A549 (cell line): ENCODE measurements around the gene CPLX1. TPM values are rescaled to one million over a fixed set of nuclear protein-coding genes. Genes with fewer than 3 reads are reported as not detected.

ENCODE experiments used
- ATAC-seq, 2 experiments: fragments of 200-7000 bp in 1 of 2; fragments of >200 bp in 1 of 2; cut with Nextera tagmentation in 1 of 2; cut with Tn5 transposase in 1 of 2; 3 replicates each; pipeline versions ENCODE4 v1.8.0 to v1.9.1; 2018 to 2020; ENCODE audit warnings: mild to moderate bottlenecking in 1 of 2, moderate library complexity in 1 of 2
- CTCF ChIA-PET: fragments of 300-600 bp; sonication (Branson Sonifier 250); formaldehyde crosslinking; extraction: SDS; loops from one replicate; lab custom pipeline; 2021; ENCODE audit warnings: antibody characterized with exemption, inconsistent platforms; lab: Yijun Ruan, JAX
- POLR2A ChIA-PET: fragments of 350-600 bp; formaldehyde crosslinking; extraction: SDS; loops from one replicate; lab custom pipeline; 2021; ENCODE audit warnings: antibody characterized with exemption, inconsistent platforms; lab: Yijun Ruan, JAX
- DNase-seq, 2 experiments: peaks; one replicate each; pipeline versions ENCODE4 v3.0.0 to v3.0.0-alpha.2; 2011 to 2016; ENCODE audit warnings: low read depth in 1 of 2, low spot score in 1 of 2
- FAIRE-seq: peaks from 2 replicates; lab custom pipeline; 2011; peaks lifted over from hg19 to GRCh38; lab: Jason Lieb, UNC
- H3K27ac ChIP-seq, 2 experiments: fragments of >200 bp; sonication (Bioruptor Twin); formaldehyde crosslinking; 3 replicates each; pipeline ENCODE4 v1.5.1; 2016 to 2017
- H3K4me1 ChIP-seq: fragments of >200 bp; sonication (Bioruptor Twin); formaldehyde crosslinking; 3 replicates; pipeline ENCODE4 v1.6.1; 2016
- H3K4me2 ChIP-seq: fragments of >200 bp; sonication (Bioruptor Twin); formaldehyde crosslinking; 3 replicates; pipeline ENCODE4 v1.6.1; 2016
- H3K4me3 ChIP-seq: fragments of >200 bp; sonication (Bioruptor Twin); formaldehyde crosslinking; 3 replicates; pipeline ENCODE4 v1.5.1; 2016
- H3K9me3 ChIP-seq: fragments of >200 bp; sonication (Bioruptor Twin); formaldehyde crosslinking; 3 replicates; pipeline ENCODE4 v1.6.1; 2016
- BHLHE40 ChIP-seq: IDR thresholded peaks from 2 replicates; pipeline ENCODE4 v1.6.1; 2012; ENCODE audit warnings: low read depth, low read length, inconsistent platforms
- CHD2 ChIP-seq: fragments of 150-350 bp; IDR thresholded peaks from 2 replicates; pipeline ENCODE4 v1.6.1; 2014; ENCODE audit warnings: low read length; ENCODE audit not compliant: partially characterized antibody
- EHMT2 ChIP-seq: fragments of 200-600 bp; sonication (generic); IDR thresholded peaks from 2 replicates; pipeline ENCODE4 v1.6.1; 2016; ENCODE audit warnings: antibody characterized with exemption, low read depth, mild to moderate bottlenecking, moderate library complexity
- ESRRA ChIP-seq: fragments of 150-350 bp; IDR thresholded peaks from 2 replicates; pipeline ENCODE4 v1.6.1; 2014; ENCODE audit warnings: mild to moderate bottlenecking, low read length, borderline replicate concordance
- HDAC2 ChIP-seq: fragments of 200-600 bp; sonication (generic); IDR thresholded peaks from 2 replicates; pipeline ENCODE4 v1.6.1; 2016
- HEYL ChIP-seq: fragments of 250-450 bp; sonication (Bioruptor Pico); IDR thresholded peaks from 2 replicates; pipeline ENCODE4 v1.8.0; 2021; ENCODE audit warnings: mild to moderate bottlenecking, moderate library complexity
- HMGXB4 ChIP-seq: fragments of 250-450 bp; sonication (Bioruptor Pico); IDR thresholded peaks from 2 replicates; pipeline ENCODE4 v1.5.0; 2021; ENCODE audit warnings: mild to moderate bottlenecking, moderate library complexity, borderline replicate concordance
- JUN ChIP-seq, 2 experiments: fragments of >200 bp; sonication (Bioruptor Twin); formaldehyde crosslinking; IDR thresholded peaks; 2 replicates in 1 of 2; 3 replicates in 1 of 2; pipeline ENCODE4 v1.6.1; 2016 to 2017
- MAZ ChIP-seq: fragments of 150-350 bp; IDR thresholded peaks from 2 replicates; pipeline ENCODE4 v1.6.1; 2014; ENCODE audit warnings: antibody characterized with exemption, low read depth, low read length, borderline replicate concordance
- POLR2A ChIP-seq: IDR thresholded peaks from 2 replicates; pipeline ENCODE4 v1.6.1; 2012; ENCODE audit warnings: mild to moderate bottlenecking, low read length
- RAD21 ChIP-seq, 2 experiments: fragments of >200 bp in 1 of 2; sonication (Bioruptor Twin) in 1 of 2; formaldehyde crosslinking in 1 of 2; IDR thresholded peaks in 1 of 2; conservative IDR thresholded peaks in 1 of 2; 2 replicates in 1 of 2; 3 replicates in 1 of 2; pipeline ENCODE4 v1.6.1; 2012 to 2018; ENCODE audit warnings: inconsistent platforms in 1 of 2
- SREBF2 ChIP-seq: fragments of 450-650 bp; IDR thresholded peaks from 2 replicates; pipeline ENCODE4 v1.6.1; 2014; ENCODE audit warnings: mild to moderate bottlenecking, moderate library complexity
- TFCP2L1 ChIP-seq: fragments of 250-450 bp; sonication (Bioruptor Pico); IDR thresholded peaks from 2 replicates; pipeline ENCODE4 v1.5.0; 2021; ENCODE audit warnings: mild to moderate bottlenecking
- WGBS: methylation state at CpG from one replicate; pipeline ENCODE4 v1.1.6; 2017; ENCODE audit errors: missing lambda C conversion rate; 5-methylcytosine and 5-hydroxymethylcytosine counted together
- polyA plus RNA-seq, 4 experiments: library from polyadenylated mRNA; depleted of rRNA in 3 of 4; stranded (reverse); fragments of >200 nt; fragmentation: RNase III in 1 of 4; extraction: RNeasy Plus Mini Kit Qiagen cat#74134 plus additional on column Dnase treatment in 1 of 4; gene quantifications; 2 replicates in 3 of 4; 3 replicates in 1 of 4; pipeline ENCODE4 v1.2.3, GENCODE V29; 2011 to 2017
- TF ChIP-seq, protein P1 (sequence below): IDR thresholded peaks from 2 replicates; pipeline ENCODE4 v1.6.1; 2012
- TF ChIP-seq, protein P2 (sequence below): fragments of 200-600 bp; sonication (generic); IDR thresholded peaks from 2 replicates; pipeline ENCODE4 v1.6.1; 2016; ENCODE audit warnings: antibody characterized with exemption, mild to moderate bottlenecking, moderate library complexity

CPLX1 gene
- polyA plus RNA-seq, 2 of the 4 experiments (the other 2 are of a cell fraction) = 0.19 to 0.57 TPM

GRCh38 chr4:815464-816146, 10.3 kb downstream of the CPLX1 start (continued):
- TF ChIP-seq RAD21 (conservative IDR thresholded peaks at IDR 0.05 in 1 of 2, IDR thresholded peaks at IDR 0.05 in 1 of 2) (no peak), HEYL (CRISPR knock-in tag) (no peak), TFCP2L1 (no peak)
- TF ChIP-seq, protein P1, sequence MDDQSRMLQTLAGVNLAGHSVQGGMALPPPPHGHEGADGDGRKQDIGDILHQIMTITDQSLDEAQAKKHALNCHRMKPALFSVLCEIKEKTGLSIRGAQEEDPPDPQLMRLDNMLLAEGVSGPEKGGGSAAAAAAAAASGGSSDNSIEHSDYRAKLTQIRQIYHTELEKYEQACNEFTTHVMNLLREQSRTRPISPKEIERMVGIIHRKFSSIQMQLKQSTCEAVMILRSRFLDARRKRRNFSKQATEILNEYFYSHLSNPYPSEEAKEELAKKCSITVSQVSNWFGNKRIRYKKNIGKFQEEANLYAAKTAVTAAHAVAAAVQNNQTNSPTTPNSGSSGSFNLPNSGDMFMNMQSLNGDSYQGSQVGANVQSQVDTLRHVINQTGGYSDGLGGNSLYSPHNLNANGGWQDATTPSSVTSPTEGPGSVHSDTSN = no peak

DNA sequence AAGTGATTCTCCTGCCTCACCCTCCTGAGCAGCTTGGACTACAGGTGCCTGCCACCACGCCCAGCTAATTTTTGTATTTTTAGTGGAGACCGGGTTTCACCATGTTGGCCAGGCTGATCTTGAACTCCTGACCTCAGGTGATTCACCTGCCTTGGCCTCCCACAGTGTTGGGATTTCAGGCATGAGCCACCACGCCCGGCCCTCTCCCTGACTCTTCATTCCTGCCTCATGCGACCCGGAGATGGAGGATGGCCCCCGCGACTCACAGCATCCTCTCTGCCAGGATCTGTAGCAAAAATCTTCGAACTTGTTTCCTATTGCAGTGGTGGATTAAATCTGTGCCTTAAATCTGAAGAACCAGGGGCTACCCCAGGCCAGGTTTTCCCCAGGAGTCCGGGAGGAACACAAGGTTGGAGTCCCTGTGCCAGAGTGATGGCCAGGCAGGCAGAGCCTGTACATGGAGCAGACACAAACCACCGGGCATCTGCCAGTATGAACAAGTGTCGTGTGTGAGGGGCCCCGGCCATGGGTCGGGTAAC, 11.5 kb downstream of the CPLX1 start:
- H3K4me1 ChIP-seq = no peaks in the 10 kb centered on the region
- TF ChIP-seq BHLHE40 (no peak), ESRRA (no peak), HMGXB4 (CRISPR knock-in tag) (no peak), CHD2 (no peak), POLR2A (no peak), EHMT2 (no peak), MAZ (no peak), HDAC2 (no peak), RAD21 (conservative IDR thresholded peaks at IDR 0.05 in 1 of 2, IDR thresholded peaks at IDR 0.05 in 1 of 2) (no peak)
- TF ChIP-seq, protein P2, sequence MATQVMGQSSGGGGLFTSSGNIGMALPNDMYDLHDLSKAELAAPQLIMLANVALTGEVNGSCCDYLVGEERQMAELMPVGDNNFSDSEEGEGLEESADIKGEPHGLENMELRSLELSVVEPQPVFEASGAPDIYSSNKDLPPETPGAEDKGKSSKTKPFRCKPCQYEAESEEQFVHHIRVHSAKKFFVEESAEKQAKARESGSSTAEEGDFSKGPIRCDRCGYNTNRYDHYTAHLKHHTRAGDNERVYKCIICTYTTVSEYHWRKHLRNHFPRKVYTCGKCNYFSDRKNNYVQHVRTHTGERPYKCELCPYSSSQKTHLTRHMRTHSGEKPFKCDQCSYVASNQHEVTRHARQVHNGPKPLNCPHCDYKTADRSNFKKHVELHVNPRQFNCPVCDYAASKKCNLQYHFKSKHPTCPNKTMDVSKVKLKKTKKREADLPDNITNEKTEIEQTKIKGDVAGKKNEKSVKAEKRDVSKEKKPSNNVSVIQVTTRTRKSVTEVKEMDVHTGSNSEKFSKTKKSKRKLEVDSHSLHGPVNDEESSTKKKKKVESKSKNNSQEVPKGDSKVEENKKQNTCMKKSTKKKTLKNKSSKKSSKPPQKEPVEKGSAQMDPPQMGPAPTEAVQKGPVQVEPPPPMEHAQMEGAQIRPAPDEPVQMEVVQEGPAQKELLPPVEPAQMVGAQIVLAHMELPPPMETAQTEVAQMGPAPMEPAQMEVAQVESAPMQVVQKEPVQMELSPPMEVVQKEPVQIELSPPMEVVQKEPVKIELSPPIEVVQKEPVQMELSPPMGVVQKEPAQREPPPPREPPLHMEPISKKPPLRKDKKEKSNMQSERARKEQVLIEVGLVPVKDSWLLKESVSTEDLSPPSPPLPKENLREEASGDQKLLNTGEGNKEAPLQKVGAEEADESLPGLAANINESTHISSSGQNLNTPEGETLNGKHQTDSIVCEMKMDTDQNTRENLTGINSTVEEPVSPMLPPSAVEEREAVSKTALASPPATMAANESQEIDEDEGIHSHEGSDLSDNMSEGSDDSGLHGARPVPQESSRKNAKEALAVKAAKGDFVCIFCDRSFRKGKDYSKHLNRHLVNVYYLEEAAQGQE = no peak
- WGBS = 44% methylated on average over 10 of the region's 14 CpGs
- FAIRE-seq = no peak
- POLR2A ChIA-PET = interaction anchor here (0.7 kb wide), 1 partner anchor 38 kb away, joined by 6 read pairs; no protein-coding TSS in a partner anchor
- H3K9me3 ChIP-seq = no peaks in the 10 kb centered on the region
- no peak overlapping the region for H3K27ac ChIP-seq
- no peak for DNase-seq
- no peak overlapping the region for H3K4me3 ChIP-seq
- no peak overlapping the region for H3K4me2 ChIP-seq
- ATAC-seq = no peak
- CTCF ChIA-PET = no interaction called here

GRCh38 chr4:813900-814299, 12.0 kb downstream of the CPLX1 start:
- ATAC-seq (0 out of 6 replicates have a peak, but pooled peaks of 1 of the 2 experiments have one; percentile 31), FAIRE-seq (no peak), DNase-seq (no peak)
- ChIA-PET CTCF (no interaction called here), POLR2A (no interaction called here)
- Histone ChIP-seq H3K4me2 (no peak overlapping the region), H3K4me1 (no peaks in the 10 kb centered on the region), H3K9me3 (no peaks in the 10 kb centered on the region), H3K27ac (no peak overlapping the region), H3K4me3 (no peak overlapping the region)
- no peak for TF ChIP-seq SREBF2
- TF ChIP-seq RAD21 (conservative IDR thresholded peaks at IDR 0.05 in 1 of 2, IDR thresholded peaks at IDR 0.05 in 1 of 2) = peak in 1 of 2 experiments; percentile 15; a peak in 1 of 5 replicates
- TF ChIP-seq EHMT2 = no peak
- no peak for TF ChIP-seq JUN (IDR thresholded peaks at IDR 0.05)
- TF ChIP-seq, protein P1 = no peak
- WGBS = 85% methylated on average over 10 of the region's 10 CpGs
